Measurements from ENCODE around the gene MAP2K3. TPM values are rescaled to one million over a fixed set of nuclear protein-coding genes. Genes with fewer than 3 reads are reported as not detected.
"Not testable (repeated sequence)": the region's sequence is repeated elsewhere in the genome, so short reads cannot be mapped to it uniquely, and the experiment has no call there.

Gene MAP2K3
- total RNA-seq, 1 donor from 2014 or later = 74.0 TPM

DNA sequence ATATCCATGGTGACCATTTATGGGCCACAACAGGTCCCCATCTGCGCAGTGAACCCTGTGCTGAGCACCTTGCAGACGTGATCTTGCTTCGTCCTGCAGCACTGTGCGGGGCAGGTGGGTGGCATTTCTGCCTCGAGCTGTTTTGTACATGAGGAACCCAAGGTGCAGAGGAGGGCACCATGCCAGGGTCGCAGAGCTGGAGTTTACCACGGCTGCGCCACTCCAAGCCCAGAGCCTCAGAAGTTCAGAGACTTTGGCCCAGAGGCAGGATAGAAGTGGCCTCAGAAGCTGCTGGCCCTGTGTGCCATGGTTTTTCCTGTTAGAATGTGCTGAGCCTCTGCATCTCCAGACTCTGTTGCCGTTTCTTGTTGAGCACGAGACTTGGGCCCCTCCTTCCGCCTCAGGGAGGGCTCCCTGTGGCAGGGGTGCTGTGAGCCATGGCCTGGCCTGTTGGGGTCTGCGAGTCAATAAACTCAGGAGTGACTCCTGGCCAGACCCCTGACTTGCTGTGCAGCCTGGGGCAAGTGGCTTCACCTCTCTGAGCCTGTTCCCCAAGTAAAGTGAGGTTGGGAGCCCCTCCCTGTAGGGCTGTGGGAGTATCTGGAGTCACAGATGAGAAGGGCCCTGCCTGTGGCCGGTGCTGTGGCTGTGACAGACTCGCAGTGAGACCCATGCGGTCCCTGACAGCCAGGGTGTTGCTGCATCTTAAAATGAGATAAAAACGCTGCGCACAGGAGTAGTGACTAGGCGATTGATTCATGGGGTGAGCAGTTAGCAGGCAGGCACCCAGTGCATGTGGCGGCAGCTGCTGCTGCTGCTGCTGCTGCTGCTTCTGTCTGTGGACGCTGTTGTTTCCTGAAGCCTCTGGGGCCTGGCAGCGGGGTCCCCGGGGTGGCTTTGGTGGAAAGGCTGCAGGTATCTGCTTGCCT is 11.8 kb downstream of the MAP2K3 start:
- DNase-seq (ENCODE audit: low spot score) = no peak

DNA sequence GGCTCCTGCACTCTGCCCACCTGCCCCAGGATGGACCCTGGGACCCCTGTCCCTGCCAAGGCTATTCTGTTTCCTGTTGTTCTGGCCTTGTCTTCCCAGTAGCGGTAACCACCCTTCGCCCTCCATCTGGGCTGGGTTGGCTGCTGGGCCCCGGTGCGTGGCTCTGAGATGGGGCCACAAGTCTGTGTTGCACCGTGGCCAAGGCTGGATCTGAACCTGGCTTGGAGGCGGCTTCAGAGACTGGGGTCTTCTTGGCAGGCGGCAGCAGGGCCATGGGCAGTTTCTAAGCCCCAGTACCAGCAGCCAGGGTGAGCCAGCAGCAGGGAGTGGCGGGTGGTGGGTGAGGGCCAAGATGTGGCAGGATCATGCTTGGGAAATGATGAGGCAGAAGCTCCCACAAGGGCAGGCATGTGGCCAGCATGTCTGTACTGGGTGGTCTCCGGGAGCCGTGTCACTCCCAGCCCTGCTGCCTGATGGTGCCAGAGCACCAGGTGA is 12.6 kb downstream of the MAP2K3 start:
- no peak for DNase-seq (ENCODE audit: low spot score)

DNA sequence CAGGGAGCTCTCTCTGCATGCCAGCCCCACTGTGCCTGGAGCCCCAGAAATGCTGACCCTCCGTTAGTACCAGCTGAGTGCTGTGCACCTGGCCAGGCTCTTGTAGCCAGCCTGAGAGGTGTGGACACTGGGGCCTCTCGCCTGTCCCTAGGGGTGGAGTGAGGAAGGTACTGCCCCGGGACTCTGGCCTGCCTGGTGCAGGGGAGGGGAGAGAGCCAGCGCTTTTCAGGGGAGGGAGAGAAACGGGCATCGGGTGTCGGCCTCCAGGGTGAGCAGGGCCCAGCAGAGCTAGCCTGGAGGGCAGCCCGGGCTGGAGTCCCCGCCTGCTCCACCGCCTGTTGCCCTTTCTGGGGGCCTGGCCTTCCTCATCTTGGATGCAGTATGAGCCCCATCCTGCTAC is 13.1 kb downstream of the MAP2K3 start:
- DNase-seq (ENCODE audit: low spot score) = no peak

DNA sequence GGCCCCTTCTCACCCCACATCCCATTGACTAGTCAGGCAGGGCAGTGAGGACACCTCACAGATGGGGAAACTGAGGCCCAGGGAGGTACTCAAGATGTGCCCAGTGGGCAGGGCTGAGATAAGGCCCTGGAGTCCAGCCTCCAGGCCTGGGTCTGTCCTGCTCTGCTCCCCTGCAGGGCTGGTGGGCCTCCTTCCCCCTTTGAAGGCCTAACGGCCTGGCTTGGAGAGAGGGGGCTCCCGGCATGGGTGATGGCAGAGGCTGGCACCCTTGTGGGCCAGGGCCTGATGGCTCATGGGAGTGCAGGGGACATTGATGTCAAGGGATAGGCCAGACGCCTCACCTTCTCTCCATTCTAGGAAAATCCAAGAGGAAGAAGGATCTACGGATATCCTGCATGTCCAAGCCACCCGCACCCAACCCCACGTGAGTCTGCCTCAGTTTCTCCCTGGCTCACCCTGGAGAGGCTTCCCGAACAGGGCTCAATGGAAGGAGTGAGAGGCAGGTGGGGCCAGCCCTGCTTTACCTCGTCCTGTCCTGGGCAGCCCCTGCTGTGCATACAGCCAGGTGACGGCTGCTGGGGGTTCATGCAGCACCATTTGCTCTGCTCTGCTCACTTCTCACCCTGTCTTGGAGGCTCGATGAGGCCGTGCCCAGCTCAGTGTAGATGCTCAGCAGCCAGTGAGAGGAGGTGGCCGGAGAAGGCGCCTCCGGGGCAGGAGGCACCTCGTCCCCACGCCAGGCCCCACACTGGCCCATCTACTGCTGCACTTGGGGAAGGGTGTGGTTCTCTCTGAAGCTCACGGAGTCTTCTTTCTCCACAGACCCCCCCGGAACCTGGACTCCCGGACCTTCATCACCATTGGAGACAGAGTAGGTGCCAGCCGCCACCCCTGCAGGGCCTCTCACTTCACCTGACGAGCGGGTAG is 13.8 kb downstream of the MAP2K3 start:
- no peak for DNase-seq (ENCODE audit: low spot score)

DNA sequence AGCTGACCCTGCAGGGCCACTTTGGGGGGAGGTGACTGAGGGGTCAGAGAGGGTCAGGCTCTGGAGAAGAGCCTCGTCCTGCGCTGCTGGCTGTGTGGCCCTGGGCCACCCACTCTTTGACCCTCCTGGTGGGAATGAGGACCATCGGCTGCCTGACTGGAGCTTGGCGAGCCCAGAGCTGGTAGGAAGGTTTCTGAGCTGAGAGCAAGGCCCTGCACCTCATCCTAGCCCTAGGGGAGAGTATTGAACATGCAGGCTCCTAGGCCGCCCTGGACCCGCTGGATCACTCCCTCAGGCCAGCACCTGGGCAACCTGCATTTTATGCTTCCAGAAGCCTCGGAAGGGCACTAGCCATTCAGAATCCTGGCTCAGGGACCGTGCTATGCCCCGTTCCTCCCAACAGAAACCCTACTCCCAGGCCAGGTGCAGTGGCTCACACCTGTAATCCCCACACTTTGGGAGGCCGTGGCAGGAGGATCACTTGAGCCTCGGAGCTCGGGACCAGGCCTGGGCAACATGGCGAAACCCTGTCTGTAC is 14.5 kb downstream of the MAP2K3 start:
- DNase-seq (ENCODE audit: low spot score) = no peak

DNA sequence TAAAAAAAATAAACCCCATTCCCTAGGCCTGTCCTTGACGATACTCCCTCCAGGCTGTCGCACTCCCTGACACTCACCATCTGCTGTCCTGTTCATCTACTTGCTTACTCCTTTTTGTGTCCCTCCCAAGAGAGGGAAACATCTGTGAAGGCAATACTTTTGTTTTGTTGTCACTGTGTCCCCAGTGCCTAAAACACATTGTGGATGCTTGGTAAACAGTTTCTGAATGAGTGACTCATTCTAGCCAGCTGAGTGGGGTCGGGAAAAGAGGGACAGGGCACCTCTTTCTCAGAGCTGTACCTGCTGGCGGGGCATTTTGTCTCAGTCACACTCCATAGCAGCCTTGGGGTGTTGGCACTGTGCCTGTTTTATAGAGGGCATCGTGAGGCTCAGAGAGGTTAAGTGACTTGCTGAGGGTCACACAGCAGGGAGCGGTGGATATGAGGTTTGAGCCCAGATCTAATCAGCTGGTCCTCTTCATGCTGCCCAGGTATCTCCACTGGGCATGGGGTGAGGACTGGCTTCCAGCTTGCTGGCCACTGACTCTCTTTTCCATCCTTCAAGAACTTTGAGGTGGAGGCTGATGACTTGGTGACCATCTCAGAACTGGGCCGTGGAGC is 15.6 kb downstream of the MAP2K3 start:
- DNase-seq (ENCODE audit: low spot score) = no peak

DNA sequence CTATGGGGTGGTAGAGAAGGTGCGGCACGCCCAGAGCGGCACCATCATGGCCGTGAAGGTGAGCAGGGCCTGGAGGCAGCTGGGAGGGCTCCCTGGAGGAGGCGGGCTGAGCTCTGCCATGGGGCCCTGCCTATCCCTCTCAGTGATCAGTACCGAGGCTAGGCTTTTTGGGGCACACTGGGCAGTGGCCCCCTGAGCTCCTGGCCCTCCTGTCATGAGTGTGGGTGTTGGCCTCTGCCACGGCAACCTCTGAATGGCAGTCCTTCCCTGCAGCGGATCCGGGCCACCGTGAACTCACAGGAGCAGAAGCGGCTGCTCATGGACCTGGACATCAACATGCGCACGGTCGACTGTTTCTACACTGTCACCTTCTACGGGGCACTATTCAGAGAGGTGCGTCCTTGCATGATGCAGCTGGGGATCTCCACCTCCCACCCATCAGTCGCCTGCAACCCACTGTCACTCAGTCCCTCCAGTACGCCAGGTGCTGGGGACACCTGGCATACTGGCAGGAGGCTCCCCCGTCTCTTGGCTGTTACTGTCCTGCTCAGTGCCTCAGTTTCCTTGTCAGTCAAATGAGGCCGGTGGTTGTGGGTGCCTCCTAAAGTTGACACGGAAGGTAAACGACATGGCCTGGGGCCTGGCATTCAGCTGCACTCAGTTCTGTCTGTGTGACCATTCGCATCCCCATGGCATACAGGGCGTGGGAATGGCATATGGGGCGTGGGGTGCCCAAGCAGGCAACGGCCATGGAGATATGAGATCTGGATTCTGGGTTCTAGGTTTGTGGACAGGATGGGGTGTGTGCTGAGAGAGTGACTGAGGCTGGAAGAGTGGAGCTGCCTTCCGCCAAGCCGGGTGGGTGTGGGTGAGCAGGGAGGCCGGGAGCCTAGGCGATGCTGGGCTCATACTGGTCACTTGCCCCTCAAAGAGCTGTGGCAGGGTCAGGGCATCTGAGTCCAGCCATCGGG is 16.4 kb downstream of the MAP2K3 start:
- DNase-seq (ENCODE audit: low spot score) = no peak

DNA sequence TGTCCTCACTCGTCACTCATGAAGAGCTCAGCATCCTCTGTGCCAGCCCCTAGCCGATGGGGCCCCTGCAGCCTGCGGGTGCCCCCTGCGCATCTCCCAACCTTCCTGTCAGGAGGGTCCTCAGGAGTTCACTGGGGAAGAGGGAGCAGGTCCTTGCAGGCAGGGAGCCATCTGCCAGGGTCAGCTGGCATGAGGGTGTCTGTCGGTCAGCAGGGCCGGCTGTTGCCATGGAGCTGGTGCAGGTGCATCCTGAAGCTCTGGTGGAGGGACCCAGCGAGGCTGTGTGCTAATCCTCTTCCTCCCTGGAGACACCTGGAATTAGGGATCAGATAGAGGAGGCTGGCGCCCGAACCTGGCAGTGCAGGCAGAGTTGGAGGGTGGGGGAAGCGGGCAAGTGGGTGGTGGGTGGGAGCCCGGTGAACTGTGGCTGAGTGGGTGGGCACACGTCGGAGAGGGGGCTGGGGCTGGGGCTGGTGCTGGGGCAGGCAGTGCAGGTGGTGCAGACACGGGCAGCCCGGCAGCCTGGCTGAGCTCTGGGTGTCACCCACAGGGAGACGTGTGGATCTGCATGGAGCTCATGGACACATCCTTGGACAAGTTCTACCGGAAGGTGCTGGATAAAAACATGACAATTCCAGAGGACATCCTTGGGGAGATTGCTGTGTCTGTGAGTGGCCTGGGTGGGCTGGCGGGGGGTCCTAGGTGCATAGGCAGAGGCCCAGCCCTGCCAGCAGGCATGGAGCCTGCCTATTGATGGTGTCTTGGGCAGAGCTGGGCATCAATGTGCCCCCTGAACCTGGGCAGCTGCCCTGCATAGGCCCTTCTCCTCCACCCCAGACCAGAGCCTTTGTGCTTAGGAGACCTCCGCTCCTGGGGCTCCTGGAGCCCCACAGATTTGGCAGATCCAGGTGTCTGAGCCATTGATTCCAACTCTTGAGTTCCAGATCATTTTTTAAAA is 17.4 kb downstream of the MAP2K3 start:
- DNase-seq (ENCODE audit: low spot score) = no peak

DNA sequence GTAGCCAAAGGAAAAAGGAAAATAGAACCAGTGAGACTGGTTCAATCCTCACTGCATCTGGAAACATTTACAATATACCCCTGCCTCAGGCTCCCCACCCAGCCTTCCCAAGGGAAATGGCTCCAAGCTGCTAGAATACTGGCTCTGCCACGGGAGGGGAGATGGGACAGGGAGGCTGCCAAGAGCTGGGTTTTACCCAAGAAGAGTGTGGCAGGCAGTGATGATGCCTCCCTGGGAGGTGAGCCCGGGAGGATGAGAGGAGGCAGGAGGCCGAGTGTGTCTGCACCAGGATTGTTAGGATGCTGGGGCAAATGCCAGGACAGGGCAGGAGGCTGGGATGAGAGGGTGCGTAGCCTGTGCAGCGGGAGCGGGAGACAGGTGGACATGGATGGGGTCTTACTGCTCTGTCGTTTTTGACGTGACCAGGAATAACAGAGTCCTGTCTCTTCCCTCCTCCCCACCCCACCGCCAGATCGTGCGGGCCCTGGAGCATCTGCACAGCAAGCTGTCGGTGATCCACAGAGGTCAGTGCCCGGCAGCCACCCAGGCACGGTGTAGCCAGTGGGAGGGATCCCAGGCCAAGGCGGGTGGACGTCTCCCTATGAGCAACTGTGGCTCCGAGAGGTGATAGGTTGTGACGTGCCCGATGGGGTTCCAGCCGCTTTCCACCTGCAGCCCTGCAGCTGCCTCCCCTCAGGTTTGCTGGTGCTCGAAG is 18.4 kb downstream of the MAP2K3 start:
- no peak for DNase-seq (ENCODE audit: low spot score)

DNA sequence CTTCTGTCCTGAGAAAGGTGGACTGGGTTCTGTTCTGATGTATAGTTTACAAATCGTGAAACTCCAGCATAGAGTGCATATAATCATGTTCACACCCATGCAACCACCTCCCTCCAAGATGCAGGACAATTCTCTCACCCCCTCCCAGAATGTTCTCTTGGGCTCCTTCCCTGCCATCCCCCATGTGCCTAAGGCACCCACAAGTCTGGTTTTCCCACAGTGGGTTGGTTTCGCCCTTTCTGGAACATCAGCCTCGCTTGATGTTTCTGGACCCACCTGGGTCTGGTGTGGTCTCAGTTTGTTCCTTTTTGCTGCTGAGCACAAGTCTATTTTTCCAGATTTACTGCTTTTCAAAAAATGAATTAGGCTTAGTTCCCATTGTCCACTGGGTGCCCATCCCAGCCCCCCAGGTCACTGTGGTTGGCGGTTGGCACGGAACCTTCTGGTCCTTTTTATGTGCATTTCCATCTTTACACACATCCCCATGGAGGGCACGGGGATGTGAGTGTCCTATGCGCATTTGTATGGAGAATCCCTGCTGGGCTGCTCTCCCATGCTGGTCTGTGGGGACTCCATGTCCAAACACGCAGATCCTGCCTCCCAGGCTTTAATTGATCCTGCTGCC is 19.0 kb downstream of the MAP2K3 start:
- no peak for DNase-seq (ENCODE audit: low spot score)

DNA sequence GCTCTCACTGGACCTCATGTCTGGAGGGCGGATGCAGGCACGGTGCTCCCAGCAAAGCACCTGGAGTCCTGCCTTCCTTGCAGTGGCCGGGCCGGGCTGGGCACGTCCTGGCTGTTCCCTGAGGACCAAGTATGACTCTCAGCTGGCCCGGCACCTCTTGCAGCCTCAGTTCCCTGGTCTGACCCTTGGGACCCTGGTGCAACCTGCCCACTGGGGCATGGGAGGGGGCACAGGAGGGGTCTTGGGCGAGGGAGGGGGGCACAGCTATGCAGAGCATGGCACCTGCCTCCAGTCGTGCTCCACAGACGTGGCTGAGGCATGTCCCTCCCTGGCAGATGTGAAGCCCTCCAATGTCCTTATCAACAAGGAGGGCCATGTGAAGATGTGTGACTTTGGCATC is 19.6 kb downstream of the MAP2K3 start:
- DNase-seq (ENCODE audit: low spot score) = no peak

DNA sequence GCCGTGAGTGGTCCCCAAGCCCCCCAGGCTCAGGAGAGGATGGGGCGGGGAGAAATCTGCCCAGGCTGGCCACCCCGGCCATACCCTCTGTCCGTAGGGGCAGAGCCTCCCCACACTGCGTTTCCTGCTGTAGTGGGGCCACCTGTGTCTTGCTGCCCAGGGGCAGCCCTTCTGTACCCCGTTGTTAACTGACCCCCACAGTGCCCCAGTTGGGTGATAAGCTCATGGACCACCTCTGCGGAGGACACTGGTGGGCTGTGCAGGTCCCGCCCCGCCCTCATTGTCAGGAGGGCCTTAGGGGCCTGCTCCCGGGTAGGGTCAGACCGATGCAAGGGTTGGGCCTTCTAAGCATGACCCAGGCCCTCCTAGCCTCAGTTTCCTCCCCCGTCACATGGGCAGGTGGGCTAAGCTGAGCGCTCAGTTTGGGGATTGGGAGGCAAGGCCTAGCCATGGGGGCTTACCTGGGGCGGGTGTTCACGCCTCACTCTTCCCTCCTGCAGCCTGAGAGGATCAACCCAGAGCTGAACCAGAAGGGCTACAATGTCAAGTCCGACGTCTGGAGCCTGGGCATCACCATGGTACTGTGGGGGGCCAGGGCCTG is 20.1 kb downstream of the MAP2K3 start:
- not testable (repeated sequence) for DNase-seq (ENCODE audit: low spot score)

DNA sequence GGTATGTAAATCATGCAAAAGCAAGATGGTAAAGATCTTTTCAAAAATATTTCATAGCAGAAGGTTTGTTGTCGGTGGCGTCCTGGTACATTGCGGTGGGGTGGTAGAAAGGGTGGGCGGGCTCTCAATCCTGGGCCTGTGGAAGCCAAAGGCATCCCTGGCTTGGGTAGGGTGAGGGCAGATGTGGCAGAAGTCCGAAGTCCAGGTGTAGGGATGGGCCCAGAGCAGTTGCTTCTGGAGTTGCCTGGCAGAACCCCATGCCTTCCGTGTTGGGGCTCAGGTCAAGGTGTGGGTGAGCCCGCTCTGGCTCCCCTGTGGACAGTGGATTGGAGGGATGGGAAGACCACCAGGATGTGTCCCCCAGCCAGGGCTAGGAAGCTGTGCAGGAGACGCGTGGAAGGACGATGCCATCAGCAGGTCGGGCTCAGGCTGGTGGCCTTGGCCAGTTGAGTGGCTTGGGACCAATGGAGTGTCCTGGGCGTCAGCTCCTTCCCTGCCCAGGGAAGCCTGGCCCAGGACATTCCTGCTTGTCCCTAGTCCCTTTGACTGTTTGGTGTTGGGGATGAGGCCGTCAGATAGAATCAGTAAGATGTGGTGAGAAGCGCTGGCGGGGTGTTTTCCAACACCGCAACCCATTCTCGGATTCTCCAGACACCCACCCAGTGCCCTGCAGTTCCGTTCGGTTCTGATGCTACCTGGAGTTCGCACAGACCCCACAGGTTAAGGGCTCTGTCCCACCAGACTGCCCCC is 21.1 kb downstream of the MAP2K3 start:
- not testable (repeated sequence) for DNase-seq (ENCODE audit: low spot score)

DNA sequence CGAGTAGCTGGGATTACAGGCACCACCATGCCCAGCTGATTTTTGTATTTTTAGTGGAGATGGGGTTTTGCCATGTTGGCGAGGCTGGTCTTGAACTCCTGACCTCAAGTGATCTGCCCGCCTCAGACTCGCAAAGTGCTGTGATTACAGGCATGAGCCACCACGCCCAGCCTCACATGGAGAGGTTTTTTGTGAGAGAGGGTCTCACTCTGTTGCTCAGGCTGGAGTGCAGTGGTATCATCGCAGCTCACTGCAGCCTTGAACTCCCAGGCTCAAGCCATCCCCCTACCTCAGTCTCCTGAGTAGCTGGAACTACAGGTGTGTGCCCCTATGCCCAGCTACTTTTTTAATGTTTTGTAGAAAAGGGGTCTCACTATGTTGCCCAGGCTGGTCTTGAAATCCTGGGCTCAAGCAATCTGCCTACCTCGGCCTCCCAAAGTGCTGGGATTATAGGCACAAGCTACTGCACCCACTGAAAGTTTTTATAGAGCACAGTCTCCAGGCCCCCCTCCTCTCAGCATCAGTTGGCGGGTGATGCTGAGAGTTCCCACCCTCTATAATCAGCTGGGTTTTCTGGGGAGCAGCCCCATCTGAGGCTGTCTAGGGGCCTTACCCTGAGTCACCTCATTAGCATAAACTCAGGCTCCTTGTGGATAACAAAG is 22.2 kb downstream of the MAP2K3 start:
- DNase-seq (ENCODE audit: low spot score) = not testable (repeated sequence)

DNA sequence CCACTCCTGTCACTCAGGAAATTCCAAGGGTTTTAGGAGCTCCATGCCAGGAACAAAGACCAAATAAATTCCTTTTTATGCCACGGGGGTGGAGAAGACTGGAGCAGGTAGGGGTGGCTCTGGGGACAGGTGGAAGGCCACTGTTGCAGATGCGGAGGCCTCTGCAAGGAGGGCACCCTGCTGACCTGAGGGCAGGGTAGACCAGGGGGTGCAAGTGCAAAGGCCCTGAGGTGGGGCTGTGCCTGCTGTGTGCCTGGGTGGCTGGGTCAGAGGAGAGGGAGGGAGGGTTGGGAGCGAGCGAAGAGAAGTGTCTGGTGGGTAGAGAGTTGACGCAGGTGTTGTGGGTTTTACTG is 22.7 kb downstream of the MAP2K3 start:
- DNase-seq (ENCODE audit: low spot score) = not testable (repeated sequence)

DNA sequence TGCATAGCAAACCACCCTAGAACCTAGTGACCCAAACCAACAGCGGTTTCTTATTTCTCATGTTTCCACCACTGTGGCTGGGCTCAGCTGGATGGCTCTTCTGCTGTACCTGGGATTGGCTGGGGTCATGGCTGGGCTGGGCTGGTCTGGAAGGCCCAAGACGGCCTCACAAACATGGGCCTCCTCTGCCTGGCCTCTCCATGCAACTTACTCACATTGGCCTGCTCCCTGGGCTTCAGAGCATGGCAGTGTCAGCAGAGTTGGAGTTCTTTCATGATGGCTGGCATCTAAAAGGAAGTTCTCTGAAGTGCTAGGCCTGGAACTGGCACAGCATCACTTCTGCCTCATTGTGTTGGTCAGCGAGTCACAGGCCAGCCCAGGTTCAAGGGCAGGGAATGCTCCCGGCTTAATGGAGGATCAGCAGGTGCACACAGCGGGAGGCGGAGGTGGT is 24.4 kb downstream of the MAP2K3 start:
- DNase-seq (ENCODE audit: low spot score) = not testable (repeated sequence)
